A549 (cell line): ENCODE data around the gene MEX3B. TPM values are rescaled to one million over a fixed set of nuclear protein-coding genes. Genes with fewer than 3 reads are reported as not detected.

ENCODE experiments used
- ATAC-seq, 2 experiments: fragments of 200-7000 bp in 1 of 2; fragments of >200 bp in 1 of 2; cut with Nextera tagmentation in 1 of 2; cut with Tn5 transposase in 1 of 2; 3 replicates each; pipeline versions ENCODE4 v1.8.0 to v1.9.1; 2018 to 2020; ENCODE audit warnings: mild to moderate bottlenecking in 1 of 2, moderate library complexity in 1 of 2
- CTCF ChIA-PET: fragments of 300-600 bp; sonication (Branson Sonifier 250); formaldehyde crosslinking; extraction: SDS; loops from one replicate; lab custom pipeline; 2021; ENCODE audit warnings: antibody characterized with exemption, inconsistent platforms; lab: Yijun Ruan, JAX
- POLR2A ChIA-PET: fragments of 350-600 bp; formaldehyde crosslinking; extraction: SDS; loops from one replicate; lab custom pipeline; 2021; ENCODE audit warnings: antibody characterized with exemption, inconsistent platforms; lab: Yijun Ruan, JAX
- DNase-seq, 2 experiments: peaks; one replicate each; pipeline versions ENCODE4 v3.0.0 to v3.0.0-alpha.2; 2011 to 2016; ENCODE audit warnings: low read depth in 1 of 2, low spot score in 1 of 2
- FAIRE-seq: peaks from 2 replicates; lab custom pipeline; 2011; peaks lifted over from hg19 to GRCh38; lab: Jason Lieb, UNC
- H3K27ac ChIP-seq, 2 experiments: fragments of >200 bp; sonication (Bioruptor Twin); formaldehyde crosslinking; 3 replicates each; pipeline ENCODE4 v1.5.1; 2016 to 2017
- H3K4me1 ChIP-seq: fragments of >200 bp; sonication (Bioruptor Twin); formaldehyde crosslinking; 3 replicates; pipeline ENCODE4 v1.6.1; 2016
- H3K4me2 ChIP-seq: fragments of >200 bp; sonication (Bioruptor Twin); formaldehyde crosslinking; 3 replicates; pipeline ENCODE4 v1.6.1; 2016
- H3K4me3 ChIP-seq: fragments of >200 bp; sonication (Bioruptor Twin); formaldehyde crosslinking; 3 replicates; pipeline ENCODE4 v1.5.1; 2016
- H3K9me3 ChIP-seq: fragments of >200 bp; sonication (Bioruptor Twin); formaldehyde crosslinking; 3 replicates; pipeline ENCODE4 v1.6.1; 2016
- CBX8 ChIP-seq: fragments of 200-600 bp; sonication (generic); IDR thresholded peaks from 2 replicates; pipeline ENCODE4 v1.6.1; 2016
- CEBPB ChIP-seq, 2 experiments: fragments of >200 bp in 1 of 2; sonication (Bioruptor Twin) in 1 of 2; formaldehyde crosslinking in 1 of 2; IDR thresholded peaks; 2 replicates each; pipeline ENCODE4 v1.6.1; 2012 to 2016
- CHD2 ChIP-seq: fragments of 150-350 bp; IDR thresholded peaks from 2 replicates; pipeline ENCODE4 v1.6.1; 2014; ENCODE audit warnings: low read length; ENCODE audit not compliant: partially characterized antibody
- CHD4 ChIP-seq: fragments of 200-600 bp; sonication (generic); IDR thresholded peaks from 2 replicates; pipeline ENCODE4 v1.6.1; 2016; ENCODE audit warnings: antibody characterized with exemption, mild to moderate bottlenecking, borderline replicate concordance
- EHF ChIP-seq: fragments of 250-450 bp; sonication (Bioruptor Pico); IDR thresholded peaks from 2 replicates; pipeline ENCODE4 v1.5.0; 2020; ENCODE audit warnings: mild to moderate bottlenecking
- EP300 ChIP-seq, 2 experiments: fragments of >200 bp; sonication (Bioruptor Twin); formaldehyde crosslinking; IDR thresholded peaks; 2 replicates in 1 of 2; 3 replicates in 1 of 2; pipeline ENCODE4 v1.6.1; 2016 to 2017
- ESRRA ChIP-seq: fragments of 150-350 bp; IDR thresholded peaks from 2 replicates; pipeline ENCODE4 v1.6.1; 2014; ENCODE audit warnings: mild to moderate bottlenecking, low read length, borderline replicate concordance
- FOSL2 ChIP-seq, 2 experiments: fragments of 450-650 bp in 1 of 2; fragments of >200 bp in 1 of 2; sonication (Bioruptor Twin) in 1 of 2; formaldehyde crosslinking; IDR thresholded peaks; 2 replicates each; pipeline versions ENCODE4 v1.5.0 to v1.6.1; 2016 to 2020; ENCODE audit warnings: mild to moderate bottlenecking in 1 of 2, moderate library complexity in 1 of 2
- HOXA7 ChIP-seq: fragments of 250-450 bp; sonication (Bioruptor Pico); IDR thresholded peaks from 2 replicates; pipeline ENCODE4 v1.5.0; 2020; ENCODE audit warnings: mild to moderate bottlenecking, moderate library complexity
- MAFK ChIP-seq: fragments of 450-650 bp; IDR thresholded peaks from 2 replicates; pipeline ENCODE4 v1.6.1; 2014; ENCODE audit not compliant: partially characterized antibody
- NPAS2 ChIP-seq: fragments of 250-450 bp; sonication (Bioruptor Pico); IDR thresholded peaks from 2 replicates; pipeline ENCODE4 v1.8.0; 2022; ENCODE audit warnings: mild to moderate bottlenecking, moderate library complexity, borderline replicate concordance
- NR3C1 ChIP-seq: fragments of >200 bp; sonication (Bioruptor Twin); formaldehyde crosslinking; IDR thresholded peaks from 3 replicates; pipeline ENCODE4 v1.6.1; 2017
- PHF8 ChIP-seq: fragments of 200-600 bp; sonication (generic); IDR thresholded peaks from 2 replicates; pipeline ENCODE4 v1.6.1; 2016; ENCODE audit warnings: low read depth, mild to moderate bottlenecking, antibody characterized with exemption, moderate library complexity, borderline replicate concordance
- POLR2A ChIP-seq: IDR thresholded peaks from 2 replicates; pipeline ENCODE4 v1.6.1; 2012; ENCODE audit warnings: mild to moderate bottlenecking, low read length
- SMC3 ChIP-seq: fragments of >200 bp; sonication (Bioruptor Twin); formaldehyde crosslinking; IDR thresholded peaks from 3 replicates; pipeline ENCODE4 v1.6.1; 2018; ENCODE audit warnings: inconsistent platforms
- ZFP36 ChIP-seq: fragments of 450-650 bp; IDR thresholded peaks from 2 replicates; pipeline ENCODE4 v1.6.1; 2014; ENCODE audit warnings: borderline replicate concordance; ENCODE audit not compliant: partially characterized antibody
- WGBS: methylation state at CpG from one replicate; pipeline ENCODE4 v1.1.6; 2017; ENCODE audit errors: missing lambda C conversion rate; 5-methylcytosine and 5-hydroxymethylcytosine counted together
- polyA plus RNA-seq, 4 experiments: library from polyadenylated mRNA; depleted of rRNA in 3 of 4; stranded (reverse); fragments of >200 nt; fragmentation: RNase III in 1 of 4; extraction: RNeasy Plus Mini Kit Qiagen cat#74134 plus additional on column Dnase treatment in 1 of 4; gene quantifications; 2 replicates in 3 of 4; 3 replicates in 1 of 4; pipeline ENCODE4 v1.2.3, GENCODE V29; 2011 to 2017
- TF ChIP-seq, protein P1 (sequence below): fragments of >200 bp; sonication (Bioruptor Twin); formaldehyde crosslinking; IDR thresholded peaks from 2 replicates; pipeline ENCODE4 v1.6.1; 2016
- TF ChIP-seq, protein P2 (sequence below): fragments of 200-600 bp; sonication (generic); IDR thresholded peaks from 2 replicates; pipeline ENCODE4 v1.6.1; 2016; ENCODE audit warnings: antibody characterized with exemption, mild to moderate bottlenecking, moderate library complexity

Gene MEX3B
- polyA plus RNA-seq, 2 of the 4 experiments (the other 2 are of a cell fraction) = 2.3 to 4.2 TPM

DNA sequence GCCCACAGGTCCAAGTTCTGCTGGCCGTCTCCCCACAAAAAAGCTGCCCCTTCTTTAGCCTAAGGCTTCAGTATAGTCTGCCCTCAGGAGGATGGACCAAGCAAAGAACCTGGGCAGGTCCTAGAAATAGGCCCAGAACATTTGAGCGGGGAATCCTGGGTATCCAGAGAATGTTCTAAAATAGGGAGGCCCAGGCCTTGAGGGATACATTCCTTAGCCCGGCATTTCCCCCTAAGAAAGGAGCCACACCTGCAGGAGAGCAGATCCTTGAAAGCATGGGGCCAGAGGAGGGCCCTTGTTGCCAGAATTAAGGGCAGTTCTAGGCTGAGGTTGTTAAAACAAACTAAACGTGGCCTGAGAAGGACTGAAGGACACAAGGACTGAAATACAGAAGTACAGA, 20.6 kb upstream of the MEX3B start:
- no peaks in the 10 kb centered on the region for H3K4me1 ChIP-seq
- H3K4me2 ChIP-seq = no peak overlapping the region
- ATAC-seq (no peak), DNase-seq (no peak), FAIRE-seq (no peak)
- TF ChIP-seq CHD2 = no peak
- TF ChIP-seq SMC3 = no peak
- TF ChIP-seq, protein P1, sequence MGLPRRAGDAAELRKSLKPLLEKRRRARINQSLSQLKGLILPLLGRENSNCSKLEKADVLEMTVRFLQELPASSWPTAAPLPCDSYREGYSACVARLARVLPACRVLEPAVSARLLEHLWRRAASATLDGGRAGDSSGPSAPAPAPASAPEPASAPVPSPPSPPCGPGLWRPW = no peak
- no peak for TF ChIP-seq EP300 (IDR thresholded peaks at IDR 0.05)
- no peak for TF ChIP-seq HOXA7 (CRISPR knock-in tag)
- no peak for TF ChIP-seq ESRRA
- TF ChIP-seq CBX8 = no peak
- no peak for TF ChIP-seq EHF
- ChIA-PET POLR2A (no interaction called here), CTCF (no interaction called here)
- H3K9me3 ChIP-seq = no peaks in the 10 kb centered on the region
- WGBS = 69% methylated on average over 4 of the region's 4 CpGs
- H3K4me3 ChIP-seq = no peak overlapping the region
- no peak overlapping the region for H3K27ac ChIP-seq

DNA sequence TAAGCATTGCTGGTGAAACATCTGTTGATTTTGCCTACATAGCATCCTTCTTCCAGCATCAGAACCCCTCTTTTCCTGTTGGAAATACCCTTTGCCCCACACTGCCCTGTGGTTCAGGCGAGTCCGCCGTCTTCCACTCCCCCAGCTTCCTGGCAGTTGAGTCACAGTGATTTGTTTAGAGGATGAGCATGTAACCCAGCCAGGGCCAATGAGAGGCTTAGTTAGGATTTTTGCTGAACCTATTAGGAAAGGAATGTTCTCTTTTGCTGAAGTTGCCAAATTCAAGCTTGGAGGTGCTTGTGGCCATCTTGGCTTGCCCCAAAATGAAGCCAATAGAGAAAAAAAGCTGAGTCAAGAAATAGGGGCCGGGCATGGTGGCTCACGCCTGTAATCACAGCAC, 19.0 kb upstream of the MEX3B start:
- FAIRE-seq = no peak

DNA sequence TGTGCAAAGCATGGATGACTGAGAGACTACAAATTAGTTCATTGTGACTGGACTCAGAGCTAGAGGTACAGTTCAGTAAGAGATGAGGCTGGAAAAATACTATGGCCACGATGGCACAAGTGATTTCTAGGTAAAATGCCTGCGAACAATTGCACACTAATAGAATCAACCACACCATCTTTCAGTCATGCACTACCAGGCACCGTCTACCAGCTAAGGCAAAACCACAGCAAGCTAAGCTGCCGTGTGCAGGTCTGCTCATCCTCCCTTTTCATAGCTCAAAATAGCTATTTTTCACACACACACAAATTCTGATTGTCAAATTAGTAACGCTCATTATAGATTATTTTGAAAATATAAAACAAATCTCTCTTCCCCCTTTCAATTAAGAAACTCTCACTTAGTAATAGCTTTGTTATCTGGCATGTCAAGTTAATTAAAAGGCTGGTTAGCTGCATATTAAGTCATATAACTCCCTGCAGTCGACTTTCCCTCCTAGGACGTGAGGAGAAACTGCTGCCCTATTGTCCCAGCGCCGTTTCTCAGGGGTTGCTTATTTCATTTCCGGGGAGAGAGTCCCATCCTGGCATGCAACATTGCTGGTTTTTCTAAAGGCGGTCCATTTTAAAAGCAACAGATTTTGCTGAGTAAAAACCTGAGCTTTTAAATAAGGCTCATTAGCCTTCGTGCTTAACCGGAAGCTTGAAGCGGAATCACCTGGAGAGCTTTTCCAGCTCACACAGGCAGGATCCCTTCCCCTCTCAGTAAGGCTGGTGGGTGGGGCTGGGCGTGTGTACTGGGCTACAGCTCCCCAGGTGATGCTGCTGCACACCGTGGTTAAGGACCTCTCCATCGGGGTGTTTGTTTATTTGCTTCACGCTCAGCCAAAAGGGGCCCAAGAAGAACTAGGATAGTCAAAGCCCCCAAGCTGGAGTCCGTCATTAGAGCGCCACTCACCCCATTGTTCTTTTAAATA, 16.9 kb upstream of the MEX3B start:
- Histone ChIP-seq H3K27ac (no peak overlapping the region), H3K4me3 (no peak overlapping the region), H3K4me1 (no peaks in the 10 kb centered on the region; the same call in 2 of the 3 replicates), H3K9me3 (no peaks in the 10 kb centered on the region), H3K4me2 (peak overlapping the region; percentile 49)
- 31% methylated on average over 20 of the region's 20 CpGs for WGBS
- DNase-seq = no peak
- ATAC-seq = 0 out of 6 replicates have a peak, but pooled peaks of 1 of the 2 experiments have one; percentile 16
- no peak for FAIRE-seq
- ChIA-PET POLR2A (interaction anchor here (1.1 kb wide), 2 partner anchors 16 to 17 kb away, joined by 4 read pairs; partner anchors contain the start of gene MEX3B), CTCF (interaction anchor here (0.7 to 3.1 kb wide), 5 partner anchors 9 to 46 kb away, joined by 3 to 16 read pairs (median 3); no protein-coding TSS in a partner anchor)
- no peak for TF ChIP-seq CHD2
- no peak for TF ChIP-seq FOSL2 (IDR thresholded peaks at IDR 0.05)
- TF ChIP-seq FOSL2 (CRISPR knock-in tag; IDR thresholded peaks at IDR 0.05) = no peak
- no peak for TF ChIP-seq PHF8
- TF ChIP-seq CEBPB (IDR thresholded peaks at IDR 0.05) = no peak

More for the DNA sequence above, 19.0 kb upstream of the MEX3B start:
- Histone ChIP-seq H3K4me3 (no peak overlapping the region), H3K4me1 (no peaks in the 10 kb centered on the region), H3K27ac (no peak overlapping the region), H3K9me3 (no peaks in the 10 kb centered on the region), H3K4me2 (no peak overlapping the region)
- WGBS = 25% methylated on average over 5 of the region's 5 CpGs
- ATAC-seq (peak in 1 of 2 experiments; percentile 38; a peak in 2 of 6 replicates), DNase-seq (no peak)
- ChIA-PET CTCF (interaction anchor here (0.9 to 1.4 kb wide), 5 partner anchors 10 to 133 kb away, joined by 3 to 5 read pairs (median 3); no protein-coding TSS in a partner anchor), POLR2A (no interaction called here)
- TF ChIP-seq POLR2A = no peak
- peak; percentile 53 for TF ChIP-seq MAFK
- TF ChIP-seq CHD4 = no peak

DNA sequence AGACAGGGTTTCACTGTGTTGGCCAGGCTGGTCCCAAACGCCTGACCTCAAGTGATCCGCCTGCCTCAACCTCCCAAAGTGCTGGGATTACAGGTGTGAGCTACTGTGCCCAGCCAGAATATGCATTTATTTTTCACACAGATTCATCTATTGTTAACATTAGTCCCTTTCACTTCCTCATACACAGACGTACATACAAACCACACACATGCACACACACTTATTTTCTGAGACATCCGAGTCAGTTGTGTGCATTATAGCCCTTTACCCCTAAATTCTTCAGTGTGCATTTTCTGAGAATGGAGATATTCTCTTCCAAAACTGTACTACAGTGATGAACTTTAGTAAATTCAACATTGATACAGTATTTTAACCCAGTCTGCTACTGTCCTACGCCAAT, 15.0 kb upstream of the MEX3B start:
- no peaks in the 10 kb centered on the region; the same call in 2 of the 3 replicates for H3K4me1 ChIP-seq
- FAIRE-seq = no peak
- CTCF ChIA-PET = interaction anchor here (0.6 kb wide), 1 partner anchor 1257 kb away, joined by 3 read pairs; no protein-coding TSS in a partner anchor
- POLR2A ChIA-PET = no interaction called here
- 31% methylated on average over 5 of the region's 5 CpGs for WGBS
- ATAC-seq = no peak
- no peaks in the 10 kb centered on the region for H3K9me3 ChIP-seq
- DNase-seq = no peak
- no peak overlapping the region for H3K4me3 ChIP-seq
- TF ChIP-seq, protein P2, sequence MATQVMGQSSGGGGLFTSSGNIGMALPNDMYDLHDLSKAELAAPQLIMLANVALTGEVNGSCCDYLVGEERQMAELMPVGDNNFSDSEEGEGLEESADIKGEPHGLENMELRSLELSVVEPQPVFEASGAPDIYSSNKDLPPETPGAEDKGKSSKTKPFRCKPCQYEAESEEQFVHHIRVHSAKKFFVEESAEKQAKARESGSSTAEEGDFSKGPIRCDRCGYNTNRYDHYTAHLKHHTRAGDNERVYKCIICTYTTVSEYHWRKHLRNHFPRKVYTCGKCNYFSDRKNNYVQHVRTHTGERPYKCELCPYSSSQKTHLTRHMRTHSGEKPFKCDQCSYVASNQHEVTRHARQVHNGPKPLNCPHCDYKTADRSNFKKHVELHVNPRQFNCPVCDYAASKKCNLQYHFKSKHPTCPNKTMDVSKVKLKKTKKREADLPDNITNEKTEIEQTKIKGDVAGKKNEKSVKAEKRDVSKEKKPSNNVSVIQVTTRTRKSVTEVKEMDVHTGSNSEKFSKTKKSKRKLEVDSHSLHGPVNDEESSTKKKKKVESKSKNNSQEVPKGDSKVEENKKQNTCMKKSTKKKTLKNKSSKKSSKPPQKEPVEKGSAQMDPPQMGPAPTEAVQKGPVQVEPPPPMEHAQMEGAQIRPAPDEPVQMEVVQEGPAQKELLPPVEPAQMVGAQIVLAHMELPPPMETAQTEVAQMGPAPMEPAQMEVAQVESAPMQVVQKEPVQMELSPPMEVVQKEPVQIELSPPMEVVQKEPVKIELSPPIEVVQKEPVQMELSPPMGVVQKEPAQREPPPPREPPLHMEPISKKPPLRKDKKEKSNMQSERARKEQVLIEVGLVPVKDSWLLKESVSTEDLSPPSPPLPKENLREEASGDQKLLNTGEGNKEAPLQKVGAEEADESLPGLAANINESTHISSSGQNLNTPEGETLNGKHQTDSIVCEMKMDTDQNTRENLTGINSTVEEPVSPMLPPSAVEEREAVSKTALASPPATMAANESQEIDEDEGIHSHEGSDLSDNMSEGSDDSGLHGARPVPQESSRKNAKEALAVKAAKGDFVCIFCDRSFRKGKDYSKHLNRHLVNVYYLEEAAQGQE = no peak
- TF ChIP-seq NR3C1 = no peak
- no peak for TF ChIP-seq HOXA7 (CRISPR knock-in tag)
- TF ChIP-seq ZFP36 = no peak
- no peak for TF ChIP-seq NPAS2 (CRISPR knock-in tag)
- no peak overlapping the region for H3K4me2 ChIP-seq
- no peak overlapping the region for H3K27ac ChIP-seq
